GM18502 (cell line): ENCODE results near the gene INPPL1.

Experiments used
- ATAC-seq: cut with Tn5 transposase; IDR thresholded peaks from one replicate; pipeline ENCODE4 v1.9.1; 2021; ENCODE audit warnings: mild to moderate bottlenecking; ENCODE audit not compliant: unreplicated experiment, poor library complexity

Gene INPPL1

GRCh38 chr11:72231396-72232259, 7.1 kb downstream of the INPPL1 start:
- no peak for ATAC-seq

- ATAC-seq, result no peak
Observed at GRCh38 chr11:72232260-72233055, 7.9 kb downstream of the INPPL1 start.

- ATAC-seq, result no peak
Observed at GRCh38 chr11:72233056-72233772, 8.6 kb downstream of the INPPL1 start.

- ATAC-seq, result no peak
Observed at GRCh38 chr11:72233773-72234513, 9.4 kb downstream of the INPPL1 start.

- no peak for ATAC-seq
Observed at GRCh38 chr11:72234514-72234830, 9.9 kb downstream of the INPPL1 start.

GRCh38 chr11:72234920-72235319, 10.4 kb downstream of the INPPL1 start:
- no peak for ATAC-seq

- ATAC-seq, result no peak
Observed at GRCh38 chr11:72235351-72236057, 10.9 kb downstream of the INPPL1 start.

GRCh38 chr11:72236083-72236697, 11.6 kb downstream of the INPPL1 start:
- ATAC-seq, result no peak

GRCh38 chr11:72236774-72237111, 12.2 kb downstream of the INPPL1 start:
- no peak for ATAC-seq

- ATAC-seq, result no peak
Observed at GRCh38 chr11:72237112-72237931, 12.8 kb downstream of the INPPL1 start.

GRCh38 chr11:72238040-72238450, 13.5 kb downstream of the INPPL1 start:
- ATAC-seq, result no peak

- ATAC-seq, result no peak
Observed at GRCh38 chr11:72238492-72239312, 14.1 kb downstream of the INPPL1 start.

- no peak for ATAC-seq
Observed at GRCh38 chr11:72239313-72239848, 14.8 kb downstream of the INPPL1 start.

GRCh38 chr11:72239849-72240460, 15.4 kb downstream of the INPPL1 start:
- ATAC-seq, result no peak

- ATAC-seq, result no peak
Observed at GRCh38 chr11:72240461-72241290, 16.1 kb downstream of the INPPL1 start.

- ATAC-seq, result no peak
Observed at GRCh38 chr11:72241291-72241781, 16.8 kb downstream of the INPPL1 start.
